Measurements from ENCODE around the gene ZNF385D.

Gene ZNF385D

GRCh38 chr3:21781355-21781754, 30.3 kb upstream of the ZNF385D start:
- TF ChIP-seq CTCF (IDR thresholded peaks at IDR 0.05; ENCODE audit: extremely low read depth, insufficient read depth, missing control alignments) = no peak

GRCh38 chr3:21779909-21780308, 28.9 kb upstream of the ZNF385D start:
- TF ChIP-seq CTCF (IDR thresholded peaks at IDR 0.05; ENCODE audit: extremely low read depth, insufficient read depth, missing control alignments) = no peak
- in situ Hi-C loops (cut with MboI; ENCODE audit: low pct_unique_long_range_greater_than_20kb, low sequenced_read_pairs, unreplicated experiment) = no loop called here
- no peak for DNase-seq (ENCODE audit: low spot score)

More at GRCh38 chr3:21781355-21781754, 30.3 kb upstream of the ZNF385D start:
- in situ Hi-C loops (cut with MboI; ENCODE audit: low pct_unique_long_range_greater_than_20kb, low sequenced_read_pairs, unreplicated experiment) = no loop called here
- no peak for DNase-seq (ENCODE audit: low spot score)

DNA sequence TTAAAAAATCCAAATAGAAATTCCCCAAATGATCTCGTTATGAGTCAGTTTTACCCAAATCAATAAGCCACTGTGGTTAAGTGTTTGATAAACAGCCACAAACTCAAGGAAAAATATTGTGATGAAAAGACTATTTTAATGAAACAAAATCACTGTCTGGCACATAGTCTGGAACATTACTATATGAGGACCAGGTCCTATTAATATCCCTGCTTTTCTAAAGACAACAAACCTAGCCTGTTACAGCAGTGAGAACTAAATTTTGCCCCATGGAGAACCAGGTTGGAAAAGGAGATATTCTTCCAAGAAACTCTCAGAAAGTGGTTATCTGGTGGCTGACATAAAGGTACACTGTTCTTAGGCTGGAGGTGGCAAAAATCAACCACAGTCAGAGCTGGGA, 27.7 kb upstream of the ZNF385D start:
- no peak for TF ChIP-seq CTCF (IDR thresholded peaks at IDR 0.05; ENCODE audit: extremely low read depth, insufficient read depth, missing control alignments)
- no peak for DNase-seq (ENCODE audit: low spot score)
- in situ Hi-C loops (cut with MboI; ENCODE audit: low pct_unique_long_range_greater_than_20kb, low sequenced_read_pairs, unreplicated experiment) = no loop called here

DNA sequence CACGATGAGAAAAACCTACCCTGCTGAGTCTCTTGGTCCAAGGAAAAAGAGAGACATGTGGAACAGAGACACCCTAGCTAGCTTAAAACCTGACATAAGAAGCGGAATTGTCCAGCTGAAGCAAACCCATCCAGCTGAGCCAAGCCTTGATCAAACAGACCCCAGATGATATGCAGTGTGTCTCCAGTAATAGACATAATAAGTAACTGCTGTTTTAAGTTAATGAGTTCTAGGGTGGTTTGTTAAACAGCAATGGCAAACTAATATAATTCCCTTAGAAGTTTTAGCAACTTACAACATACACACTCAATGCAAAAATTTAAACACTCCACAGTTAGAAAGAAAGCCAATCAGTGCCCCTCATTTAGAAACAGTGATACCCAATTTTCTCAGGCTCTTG, 26.8 kb upstream of the ZNF385D start:
- DNase-seq (ENCODE audit: low spot score) = no peak
- no peak for TF ChIP-seq CTCF (IDR thresholded peaks at IDR 0.05; ENCODE audit: extremely low read depth, insufficient read depth, missing control alignments)
- in situ Hi-C loops (cut with MboI; ENCODE audit: low pct_unique_long_range_greater_than_20kb, low sequenced_read_pairs, unreplicated experiment) = no loop called here

DNA sequence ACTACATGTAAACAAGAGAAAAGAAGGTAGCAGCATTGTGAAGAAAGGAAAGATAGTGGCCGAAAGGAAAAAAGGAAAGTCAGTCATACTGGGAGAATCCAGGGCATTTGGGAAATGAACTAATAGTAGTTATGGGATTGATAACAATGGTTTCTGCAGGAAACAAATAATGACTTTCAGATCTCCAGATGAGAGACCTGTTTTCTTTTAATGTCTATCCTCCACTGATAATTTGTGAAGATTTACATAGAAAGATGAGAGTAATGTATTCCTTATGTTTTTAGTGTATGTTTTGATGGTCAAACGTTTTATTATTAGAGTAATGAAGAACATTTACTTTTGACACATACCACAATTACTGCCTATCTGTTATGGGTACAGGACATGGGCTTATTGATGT, 15.0 kb upstream of the ZNF385D start:
- in situ Hi-C loops (cut with MboI; ENCODE audit: low pct_unique_long_range_greater_than_20kb, low sequenced_read_pairs, unreplicated experiment) = no loop called here
- TF ChIP-seq CTCF (IDR thresholded peaks at IDR 0.05; ENCODE audit: extremely low read depth, insufficient read depth, missing control alignments) = no peak
- no peak for DNase-seq (ENCODE audit: low spot score)

DNA sequence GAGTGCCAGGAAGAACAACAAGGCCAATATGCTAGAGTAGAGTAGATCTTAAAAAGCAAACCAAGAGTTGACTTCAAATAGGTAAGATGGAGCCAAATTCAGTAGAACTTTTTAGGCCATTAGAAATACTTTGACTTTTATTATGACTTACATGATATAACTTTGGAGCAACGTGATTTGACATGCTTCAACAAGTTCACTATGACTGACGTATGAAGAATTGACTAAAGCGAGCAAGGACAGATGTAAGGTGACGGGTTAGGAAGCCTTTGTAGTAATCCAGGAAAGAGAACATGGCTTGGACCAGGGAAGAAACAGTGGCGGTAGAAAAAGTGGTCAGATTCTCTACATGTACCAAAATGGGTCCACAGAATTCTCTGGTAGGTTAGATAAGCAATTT, 4.9 kb upstream of the ZNF385D start:
- TF ChIP-seq CTCF (IDR thresholded peaks at IDR 0.05; ENCODE audit: extremely low read depth, insufficient read depth, missing control alignments) = no peak
- no peak for DNase-seq (ENCODE audit: low spot score)
- in situ Hi-C loops (cut with MboI; ENCODE audit: low pct_unique_long_range_greater_than_20kb, low sequenced_read_pairs, unreplicated experiment) = no loop called here

GRCh38 chr3:21754839-21755238, 3.8 kb upstream of the ZNF385D start:
- DNase-seq (ENCODE audit: low spot score) = no peak
- TF ChIP-seq CTCF (IDR thresholded peaks at IDR 0.05; ENCODE audit: extremely low read depth, insufficient read depth, missing control alignments) = no peak
- in situ Hi-C loops (cut with MboI; ENCODE audit: low pct_unique_long_range_greater_than_20kb, low sequenced_read_pairs, unreplicated experiment) = no loop called here

Measured in GM13977 (cell line).